Measurements from ENCODE around the gene MAPKAP1.

Gene MAPKAP1

GRCh38 chr9:125559194-125559593 is 147.8 kb downstream of the MAPKAP1 start:
- no peak for ATAC-seq
- TF ChIP-seq RARB (CRISPR knock-in tag; IDR thresholded peaks at IDR 0.05) (no peak), ZC3H10 (CRISPR knock-in tag; IDR thresholded peaks at IDR 0.05) (no peak), TSHZ2 (CRISPR knock-in tag; IDR thresholded peaks at IDR 0.05) (no peak), SNAI2 (CRISPR knock-in tag; IDR thresholded peaks at IDR 0.05) (no peak), PATZ1 (CRISPR knock-in tag; IDR thresholded peaks at IDR 0.05; ENCODE audit: borderline replicate concordance) (no peak), OSR1 (CRISPR knock-in tag; IDR thresholded peaks at IDR 0.05) (no peak), ESRRG (CRISPR knock-in tag; IDR thresholded peaks at IDR 0.05) (no peak), ZNF8 (CRISPR knock-in tag; IDR thresholded peaks at IDR 0.05) (no peak), ZFP3 (CRISPR knock-in tag; IDR thresholded peaks at IDR 0.05) (no peak), ZFP30 (CRISPR knock-in tag; IDR thresholded peaks at IDR 0.05) (no peak), GLIS3 (CRISPR knock-in tag; IDR thresholded peaks at IDR 0.05) (no peak), POU6F1 (CRISPR knock-in tag; IDR thresholded peaks at IDR 0.05; ENCODE audit: borderline replicate concordance, low read depth) (no peak), CSDC2 (CRISPR knock-in tag; IDR thresholded peaks at IDR 0.05) (no peak), CREB5 (CRISPR knock-in tag; IDR thresholded peaks at IDR 0.05; ENCODE audit: low read depth) (no peak)

- peak; percentile 95 for ATAC-seq
- TF ChIP-seq POU6F1 (CRISPR knock-in tag; IDR thresholded peaks at IDR 0.05; ENCODE audit: borderline replicate concordance, low read depth) (no peak), ESRRG (CRISPR knock-in tag; IDR thresholded peaks at IDR 0.05) (no peak), ZNF565 (CRISPR knock-in tag; conservative IDR thresholded peaks at IDR 0.05; ENCODE audit: low read depth) (no peak)
Measured at GRCh38 chr9:125558453-125559092, 148.4 kb downstream of the MAPKAP1 start.

- no peak for ATAC-seq
- TF ChIP-seq RARB (CRISPR knock-in tag; IDR thresholded peaks at IDR 0.05) (no peak), TSHZ2 (CRISPR knock-in tag; IDR thresholded peaks at IDR 0.05) (no peak), PATZ1 (CRISPR knock-in tag; IDR thresholded peaks at IDR 0.05; ENCODE audit: borderline replicate concordance) (no peak), ZC3H10 (CRISPR knock-in tag; IDR thresholded peaks at IDR 0.05) (no peak), ZNF565 (CRISPR knock-in tag; conservative IDR thresholded peaks at IDR 0.05; ENCODE audit: low read depth) (no peak), CREB5 (CRISPR knock-in tag; IDR thresholded peaks at IDR 0.05; ENCODE audit: low read depth) (no peak), GLIS3 (CRISPR knock-in tag; IDR thresholded peaks at IDR 0.05) (no peak), ZNF8 (CRISPR knock-in tag; IDR thresholded peaks at IDR 0.05) (no peak)
Measured at GRCh38 chr9:125556046-125556721, 150.8 kb downstream of the MAPKAP1 start.
